ENCODE results near the gene TUSC2. TPM values are rescaled to one million over a fixed set of nuclear protein-coding genes. Genes with fewer than 3 reads are reported as not detected.

Gene TUSC2
- total and polyA plus RNA-seq, 10 of the 15 experiments (the other 5 are each of a cell fraction or from before 2014, with no cell fraction given): 4.0 to 73.8 (median 34.3) TPM

DNA sequence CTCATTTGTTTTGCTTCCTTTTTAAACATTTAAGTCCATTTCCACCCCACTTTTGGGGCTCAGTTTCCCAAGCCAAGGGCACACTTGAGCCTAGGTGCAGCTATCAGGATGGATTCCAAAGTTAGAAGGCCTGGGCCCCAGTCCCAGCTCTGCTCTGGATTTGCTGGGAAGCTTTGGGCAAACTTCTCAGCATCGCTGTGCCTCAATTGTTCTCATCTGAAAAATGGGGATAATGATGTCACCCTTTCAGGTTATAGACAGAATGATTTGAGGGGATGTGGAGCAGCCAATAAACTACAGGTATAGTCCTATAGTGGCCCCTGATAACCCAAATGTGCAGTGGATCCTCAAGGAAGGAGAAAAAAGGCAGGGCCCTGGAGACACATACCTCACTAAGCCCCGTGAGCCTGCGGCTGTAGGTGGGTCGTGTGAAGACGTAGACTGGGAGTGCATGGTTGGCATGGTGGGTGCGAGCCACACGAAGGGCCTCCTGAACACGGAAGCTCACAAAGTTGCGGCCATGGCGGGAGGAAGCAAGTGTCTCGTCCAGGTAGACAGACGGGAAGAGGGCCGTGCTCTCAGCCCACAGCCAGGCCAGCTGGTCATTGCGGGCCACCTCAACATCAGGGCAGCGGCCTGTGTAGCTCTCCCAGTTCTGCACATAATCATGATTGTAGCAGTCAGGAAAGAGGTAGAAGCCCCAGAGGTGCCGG is 8.7 kb downstream of the TUSC2 start:
- H3K79me2 ChIP-seq (ENCODE audit: control insufficient read depth, insufficient read depth, low read length): peaks cover 5% of the 10 kb centered on the region
- H4K20me1 ChIP-seq (ENCODE audit: control insufficient read depth, insufficient read depth): no peaks in the 10 kb centered on the region
- ChIA-PET POLR2A (interaction anchor here (0.6 to 1.9 kb wide), 4 partner anchors 12 to 27 kb away, joined by 3 to 7 read pairs (median 4); partner anchors contain the start of gene IFRD2), RAD21 (ENCODE audit: unreplicated experiment) (no interaction called here), CTCF (interaction anchor here (0.7 to 1.8 kb wide), 6 partner anchors 9 to 98 kb away, joined by 3 to 8 read pairs (median 4); partner anchors contain the start of genes HYAL3, NAA80 and TUSC2), SMC1A (ENCODE audit: uncharacterized antibody, unreplicated experiment) (interaction anchor here (1.5 to 1.8 kb wide), 2 partner anchors 17 to 20 kb away, joined by 4 read pairs; partner anchors contain the start of genes HYAL3 and NAA80)
- in situ Hi-C loops (cut with MboI) (no loop called here), intact Hi-C loops (cut with micrococcal nuclease; ENCODE audit: unreplicated experiment) (no loop called here)
- DNase-seq (ENCODE audit: low read depth, low spot score) (no peak), FAIRE-seq (no peak), ATAC-seq (no peak)
- no peak overlapping the region for H3K27ac ChIP-seq (ENCODE audit: control insufficient read depth, insufficient read depth)
- no peak overlapping the region for H3K4me2 ChIP-seq (ENCODE audit: control insufficient read depth, insufficient read depth)
- no peak overlapping the region for H3K9ac ChIP-seq (ENCODE audit: control insufficient read depth, insufficient read depth, low read length)
- H3K4me3 ChIP-seq: no peak overlapping the region
- BruUV-seq (replicated peaks): no TSS peak
- WGBS (ENCODE audit: insufficient coverage, insufficient replicate concordance, low lambda C conversion rate, missing lambda C conversion rate): 87% methylated on average over 16 of the region's 16 CpGs
- no peaks in the 10 kb centered on the region for H3K27me3 ChIP-seq (replicated peaks in 1 of 2; ENCODE audit: control insufficient read depth in 2 of 2, insufficient read depth in 2 of 2, low read length in 1 of 2)
- no peaks in the 10 kb centered on the region for H3K9me3 ChIP-seq (replicated peaks; ENCODE audit: control insufficient read depth, insufficient read depth, low read length)
- H3K36me3 ChIP-seq (ENCODE audit: control insufficient read depth in 2 of 2, insufficient read depth in 2 of 2, low read length in 1 of 2): peaks cover 0 to 2% of the 10 kb centered on the region in 2 experiments; a peak in 2 of 4 replicates
- H2AFZ ChIP-seq (ENCODE audit: control insufficient read depth, low read depth, low read length): no peak overlapping the region
- H3K4me1 ChIP-seq (ENCODE audit: control insufficient read depth, insufficient read depth, low read length): peaks cover 23% of the 10 kb centered on the region
- TF ChIP-seq FOS (IDR thresholded peaks at IDR 0.05; ENCODE audit: borderline replicate concordance, extremely low read depth, insufficient read length) (no peak), ATF7 (IDR thresholded peaks at IDR 0.05; ENCODE audit: low read depth) (no peak)

GRCh38 chr3:50318615-50319014 is 9.4 kb downstream of the TUSC2 start:
- FAIRE-seq: no peak
- no peak overlapping the region for H3K9ac ChIP-seq (ENCODE audit: control insufficient read depth, insufficient read depth, low read length)
- peaks cover 5% of the 10 kb centered on the region for H3K79me2 ChIP-seq (ENCODE audit: control insufficient read depth, insufficient read depth, low read length)
- ATAC-seq: no peak
- ChIA-PET RAD21 (ENCODE audit: unreplicated experiment) (no interaction called here), SMC1A (ENCODE audit: uncharacterized antibody, unreplicated experiment) (interaction anchor here (1.5 to 1.8 kb wide), 2 partner anchors 18 to 19 kb away, joined by 4 read pairs; partner anchors contain the start of genes HYAL3 and NAA80), CTCF (interaction anchor here (0.7 to 1.8 kb wide), 5 partner anchors 9 to 72 kb away, joined by 3 to 8 read pairs (median 3); partner anchors contain the start of genes HYAL3, NAA80 and TUSC2), POLR2A (interaction anchor here (1.0 to 1.9 kb wide), 3 partner anchors 13 to 26 kb away, joined by 3 to 5 read pairs (median 3); partner anchors contain the start of gene IFRD2)
- H3K27me3 ChIP-seq (replicated peaks in 1 of 2; ENCODE audit: control insufficient read depth in 2 of 2, insufficient read depth in 2 of 2, low read length in 1 of 2): no peaks in the 10 kb centered on the region
- 87% methylated on average over 10 of the region's 10 CpGs for WGBS (ENCODE audit: insufficient coverage, insufficient replicate concordance, low lambda C conversion rate, missing lambda C conversion rate)
- no peak overlapping the region for H3K27ac ChIP-seq (ENCODE audit: control insufficient read depth, insufficient read depth)
- BruUV-seq (replicated peaks): no TSS peak
- H3K4me3 ChIP-seq: no peak overlapping the region
- peaks cover 23% of the 10 kb centered on the region for H3K4me1 ChIP-seq (ENCODE audit: control insufficient read depth, insufficient read depth, low read length)
- no peak overlapping the region for H2AFZ ChIP-seq (ENCODE audit: control insufficient read depth, low read depth, low read length)
- H4K20me1 ChIP-seq (ENCODE audit: control insufficient read depth, insufficient read depth): no peaks in the 10 kb centered on the region
- DNase-seq (ENCODE audit: low read depth, low spot score): no peak
- in situ Hi-C loops (cut with MboI) (no loop called here), intact Hi-C loops (cut with micrococcal nuclease; ENCODE audit: unreplicated experiment) (no loop called here)
- H3K4me2 ChIP-seq (ENCODE audit: control insufficient read depth, insufficient read depth): no peak overlapping the region
- peaks cover 0 to 2% of the 10 kb centered on the region in 2 experiments; a peak in 2 of 4 replicates for H3K36me3 ChIP-seq (ENCODE audit: control insufficient read depth in 2 of 2, insufficient read depth in 2 of 2, low read length in 1 of 2)
- no peaks in the 10 kb centered on the region for H3K9me3 ChIP-seq (replicated peaks; ENCODE audit: control insufficient read depth, insufficient read depth, low read length)
- TF ChIP-seq, protein P1, sequence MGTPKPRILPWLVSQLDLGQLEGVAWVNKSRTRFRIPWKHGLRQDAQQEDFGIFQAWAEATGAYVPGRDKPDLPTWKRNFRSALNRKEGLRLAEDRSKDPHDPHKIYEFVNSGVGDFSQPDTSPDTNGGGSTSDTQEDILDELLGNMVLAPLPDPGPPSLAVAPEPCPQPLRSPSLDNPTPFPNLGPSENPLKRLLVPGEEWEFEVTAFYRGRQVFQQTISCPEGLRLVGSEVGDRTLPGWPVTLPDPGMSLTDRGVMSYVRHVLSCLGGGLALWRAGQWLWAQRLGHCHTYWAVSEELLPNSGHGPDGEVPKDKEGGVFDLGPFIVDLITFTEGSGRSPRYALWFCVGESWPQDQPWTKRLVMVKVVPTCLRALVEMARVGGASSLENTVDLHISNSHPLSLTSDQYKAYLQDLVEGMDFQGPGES (IDR thresholded peaks at IDR 0.05): no peak
- TF ChIP-seq BCLAF1 (IDR thresholded peaks at IDR 0.05) (no peak), ETV6 (conservative IDR thresholded peaks at IDR 0.05 in 1 of 2, IDR thresholded peaks at IDR 0.05 in 1 of 2; ENCODE audit: borderline replicate concordance in 1 of 2, low read depth in 1 of 2) (no peak), RB1 (IDR thresholded peaks at IDR 0.05; ENCODE audit: borderline replicate concordance) (no peak), WRNIP1 (IDR thresholded peaks at IDR 0.05; ENCODE audit: borderline replicate concordance, low read depth, low read length) (no peak)
- TF ChIP-seq, protein P2, sequence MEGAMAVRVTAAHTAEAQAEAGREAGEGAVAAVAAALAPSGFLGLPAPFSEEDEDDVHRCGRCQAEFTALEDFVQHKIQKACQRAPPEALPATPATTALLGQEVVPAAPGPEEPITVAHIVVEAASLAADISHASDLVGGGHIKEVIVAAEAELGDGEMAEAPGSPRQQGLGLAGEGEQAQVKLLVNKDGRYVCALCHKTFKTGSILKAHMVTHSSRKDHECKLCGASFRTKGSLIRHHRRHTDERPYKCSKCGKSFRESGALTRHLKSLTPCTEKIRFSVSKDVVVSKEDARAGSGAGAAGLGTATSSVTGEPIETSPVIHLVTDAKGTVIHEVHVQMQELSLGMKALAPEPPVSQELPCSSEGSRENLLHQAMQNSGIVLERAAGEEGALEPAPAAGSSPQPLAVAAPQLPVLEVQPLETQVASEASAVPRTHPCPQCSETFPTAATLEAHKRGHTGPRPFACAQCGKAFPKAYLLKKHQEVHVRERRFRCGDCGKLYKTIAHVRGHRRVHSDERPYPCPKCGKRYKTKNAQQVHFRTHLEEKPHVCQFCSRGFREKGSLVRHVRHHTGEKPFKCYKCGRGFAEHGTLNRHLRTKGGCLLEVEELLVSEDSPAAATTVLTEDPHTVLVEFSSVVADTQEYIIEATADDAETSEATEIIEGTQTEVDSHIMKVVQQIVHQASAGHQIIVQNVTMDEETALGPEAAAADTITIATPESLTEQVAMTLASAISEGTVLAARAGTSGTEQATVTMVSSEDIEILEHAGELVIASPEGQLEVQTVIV (IDR thresholded peaks at IDR 0.05; ENCODE audit: borderline replicate concordance, partially characterized antibody): no peak
